ENCODE data around the gene ST6GALNAC3.
"Not testable (repeated sequence)": the region's sequence is repeated elsewhere in the genome, so short reads cannot be mapped to it uniquely, and the experiment has no call there.

Gene ST6GALNAC3

GRCh38 chr1:76075188-76075489 lies 593 bp downstream of the ST6GALNAC3 start:
- no peak for DNase-seq

GRCh38 chr1:76075877-76076276 lies 1.3 kb downstream of the ST6GALNAC3 start:
- DNase-seq: no peak

GRCh38 chr1:76079475-76080227 lies 5.1 kb downstream of the ST6GALNAC3 start:
- peak; percentile 38 for DNase-seq

GRCh38 chr1:76080552-76081079 lies 6.1 kb downstream of the ST6GALNAC3 start:
- DNase-seq: no peak

- DNase-seq: no peak
These were observed 7.5 kb downstream of the ST6GALNAC3 start for GRCh38 chr1:76082062-76082461.

GRCh38 chr1:76083189-76083588 lies 8.6 kb downstream of the ST6GALNAC3 start:
- DNase-seq: no peak

GRCh38 chr1:76084029-76084627 lies 9.6 kb downstream of the ST6GALNAC3 start:
- DNase-seq: no peak

- DNase-seq: no peak
These were observed 10.1 kb downstream of the ST6GALNAC3 start for GRCh38 chr1:76084685-76085084.

- DNase-seq: no peak
These were observed 11.6 kb downstream of the ST6GALNAC3 start for GRCh38 chr1:76086109-76086508.

GRCh38 chr1:76086597-76086996 lies 12.1 kb downstream of the ST6GALNAC3 start:
- no peak for DNase-seq

GRCh38 chr1:76090283-76091203 lies 16.0 kb downstream of the ST6GALNAC3 start:
- DNase-seq: no peak

- no peak for DNase-seq
These were observed 18.3 kb downstream of the ST6GALNAC3 start for GRCh38 chr1:76092812-76093211.

- DNase-seq: no peak
These were observed 19.2 kb downstream of the ST6GALNAC3 start for GRCh38 chr1:76093522-76094312.

GRCh38 chr1:76095802-76096201 lies 21.3 kb downstream of the ST6GALNAC3 start:
- no peak for DNase-seq

- not testable (repeated sequence) for DNase-seq
These were observed 22.5 kb downstream of the ST6GALNAC3 start for GRCh38 chr1:76097064-76097463.

GRCh38 chr1:76098845-76099244 lies 24.3 kb downstream of the ST6GALNAC3 start:
- DNase-seq: no peak

- no peak for DNase-seq
These were observed 27.0 kb downstream of the ST6GALNAC3 start for GRCh38 chr1:76101548-76101947.

GRCh38 chr1:76102046-76102445 lies 27.5 kb downstream of the ST6GALNAC3 start:
- no peak for DNase-seq

- DNase-seq: no peak
These were observed 28.5 kb downstream of the ST6GALNAC3 start for GRCh38 chr1:76103034-76103433.

- DNase-seq: no peak
These were observed 30.8 kb downstream of the ST6GALNAC3 start for GRCh38 chr1:76105372-76105771.

- no peak for DNase-seq
These were observed 31.7 kb downstream of the ST6GALNAC3 start for GRCh38 chr1:76106251-76106650.

- no peak for DNase-seq
These were observed 32.2 kb downstream of the ST6GALNAC3 start for GRCh38 chr1:76106719-76107235.

All from NCI-H1417 treated with DMSO at 0.1 percent for 48 hours (cell line).